NCI-H2081 treated with DMSO at 0.1 percent for 48 hours (cell line): ENCODE data around the gene IKBIP.
"Not testable (repeated sequence)": the region's sequence is repeated elsewhere in the genome, so short reads cannot be mapped to it uniquely, and the experiment has no call there.

Source experiments
- DNase-seq: peaks from one replicate; lab custom pipeline; 2025; lab: John Stamatoyannopoulos, UW

IKBIP gene

GRCh38 chr12:98644712-98645571 is at the start of gene IKBIP, which contains the start of gene APAF1:
Gene IKBIP (minus strand): TSS chr12:98644788. CDS start chr12:98644701, 87 bp downstream.
Gene APAF1 (plus strand): TSS chr12:98645290. CDS start chr12:98648360, 3,070 bp downstream.
- peak; percentile 84 for DNase-seq

- no peak for DNase-seq
These were observed 46.8 kb upstream of the IKBIP start for GRCh38 chr12:98691351-98691750.

DNA sequence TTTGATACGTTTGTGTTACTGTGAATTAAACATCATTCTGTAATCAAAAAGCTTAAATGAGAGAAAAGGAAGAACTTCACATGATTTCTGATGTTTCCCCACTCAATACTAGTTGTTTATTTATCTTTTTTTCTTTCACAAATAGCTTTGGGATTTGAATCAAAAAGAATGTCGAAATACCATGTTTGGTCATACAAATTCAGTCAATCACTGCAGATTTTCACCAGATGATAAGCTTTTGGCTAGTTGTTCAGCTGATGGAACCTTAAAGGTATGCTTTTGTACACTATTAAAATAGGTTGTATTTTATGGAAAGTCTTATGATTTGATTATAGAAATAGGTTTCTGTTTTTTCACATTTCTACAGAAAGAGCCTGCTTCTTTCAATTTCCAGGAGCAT is 42.0 kb upstream of the IKBIP start:
- no peak for DNase-seq

GRCh38 chr12:98684199-98684598 is 39.6 kb upstream of the IKBIP start:
- DNase-seq: no peak

DNA sequence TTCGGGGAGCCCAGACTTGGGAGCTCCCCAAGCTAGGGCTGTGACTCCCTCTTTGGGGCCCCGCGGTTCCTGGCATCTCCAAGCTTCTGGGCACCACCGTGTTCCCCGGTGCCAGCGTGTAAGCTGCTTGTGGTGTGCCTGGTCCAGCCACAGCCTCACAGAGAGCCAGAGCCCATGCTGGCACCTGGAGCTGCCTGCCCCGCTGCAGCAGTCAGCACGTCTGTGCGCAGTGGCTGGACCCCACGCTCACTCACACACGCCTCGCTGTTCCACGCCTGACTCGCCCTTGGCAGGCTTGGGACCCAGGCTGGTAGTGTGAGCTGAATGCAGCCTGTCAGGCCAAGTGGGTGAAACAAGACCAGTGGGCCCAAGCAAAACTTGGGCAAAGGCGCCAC is 35.0 kb upstream of the IKBIP start:
- DNase-seq: no peak

DNA sequence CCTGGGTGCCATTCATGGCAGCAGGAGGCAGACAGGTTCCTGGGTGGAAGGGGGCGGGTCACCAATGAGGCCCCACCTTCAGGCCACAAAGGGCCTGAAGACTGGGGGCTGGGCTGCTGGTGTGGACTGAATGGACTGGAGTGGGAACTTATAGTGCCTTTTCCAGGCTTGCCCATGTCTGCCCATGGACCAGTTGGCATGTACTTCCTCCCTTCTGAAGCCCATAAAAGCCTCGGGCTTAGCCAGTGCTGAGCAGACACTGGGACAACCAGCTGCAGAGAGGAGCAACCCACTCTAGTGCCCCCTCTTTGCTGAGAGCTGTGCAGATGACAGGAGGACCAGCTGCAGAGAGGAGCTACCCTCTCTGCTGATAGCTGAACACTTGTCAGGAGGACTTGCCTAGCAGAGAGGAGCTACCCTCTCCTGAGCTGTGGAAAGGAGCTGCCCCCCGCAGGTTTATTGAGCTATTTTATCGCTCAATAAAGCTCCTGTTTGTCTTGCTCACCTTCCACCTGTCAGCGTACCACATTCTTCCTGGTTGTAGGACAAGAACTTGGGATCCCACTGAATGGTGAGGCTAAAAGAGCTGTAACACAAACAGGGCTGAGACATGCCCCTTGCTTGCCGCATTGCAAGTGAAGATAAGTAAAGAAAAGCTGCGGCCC is 34.5 kb upstream of the IKBIP start:
- no peak for DNase-seq

- DNase-seq: no peak
These were observed 33.8 kb upstream of the IKBIP start for GRCh38 chr12:98678236-98678945.

DNA sequence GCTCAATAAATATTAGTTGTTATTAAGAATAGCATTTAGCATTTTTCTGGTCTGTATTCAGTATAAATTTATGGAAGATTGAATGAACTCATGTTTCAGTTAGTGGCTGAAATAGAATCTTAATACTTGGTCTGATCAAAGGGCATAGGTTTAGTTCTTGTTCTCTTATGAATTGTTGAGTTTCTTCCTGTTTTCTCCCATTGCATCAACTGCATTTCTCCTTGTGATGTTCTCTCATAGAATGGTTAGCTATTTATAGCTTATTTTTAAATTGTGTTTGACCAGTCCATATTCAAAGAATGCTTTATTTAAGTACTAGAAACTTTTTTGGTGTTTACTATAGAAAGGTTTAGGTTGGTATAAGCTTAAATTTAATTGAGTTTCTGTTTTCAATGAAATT is 30.3 kb upstream of the IKBIP start:
- no peak for DNase-seq

- DNase-seq: no peak
These were observed 26.9 kb upstream of the IKBIP start for GRCh38 chr12:98671459-98671858.

DNA sequence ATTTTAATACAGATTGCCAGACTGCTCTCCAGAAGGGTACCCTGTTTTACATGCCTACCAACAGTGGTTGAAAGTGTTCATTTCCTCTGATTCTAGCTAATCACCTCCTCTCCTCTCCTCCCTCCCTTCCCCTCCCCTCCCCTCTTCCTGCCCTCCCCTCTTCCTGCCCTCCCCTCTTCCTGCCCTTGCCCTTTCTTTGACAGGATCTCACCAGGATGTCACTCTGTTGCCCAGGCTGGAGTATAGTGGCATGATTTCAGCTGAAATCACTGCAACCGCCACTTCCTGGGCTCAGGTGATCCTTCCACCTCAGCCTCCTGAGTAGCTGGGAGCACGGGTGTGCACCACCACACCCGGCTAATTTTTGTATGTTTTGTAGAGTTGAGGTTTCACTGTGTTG is 25.2 kb upstream of the IKBIP start:
- DNase-seq: no peak

GRCh38 chr12:98660521-98660920 is 15.9 kb upstream of the IKBIP start:
- DNase-seq: no peak

- DNase-seq: no peak
These were observed 11.9 kb upstream of the IKBIP start for GRCh38 chr12:98656289-98657101.

DNA sequence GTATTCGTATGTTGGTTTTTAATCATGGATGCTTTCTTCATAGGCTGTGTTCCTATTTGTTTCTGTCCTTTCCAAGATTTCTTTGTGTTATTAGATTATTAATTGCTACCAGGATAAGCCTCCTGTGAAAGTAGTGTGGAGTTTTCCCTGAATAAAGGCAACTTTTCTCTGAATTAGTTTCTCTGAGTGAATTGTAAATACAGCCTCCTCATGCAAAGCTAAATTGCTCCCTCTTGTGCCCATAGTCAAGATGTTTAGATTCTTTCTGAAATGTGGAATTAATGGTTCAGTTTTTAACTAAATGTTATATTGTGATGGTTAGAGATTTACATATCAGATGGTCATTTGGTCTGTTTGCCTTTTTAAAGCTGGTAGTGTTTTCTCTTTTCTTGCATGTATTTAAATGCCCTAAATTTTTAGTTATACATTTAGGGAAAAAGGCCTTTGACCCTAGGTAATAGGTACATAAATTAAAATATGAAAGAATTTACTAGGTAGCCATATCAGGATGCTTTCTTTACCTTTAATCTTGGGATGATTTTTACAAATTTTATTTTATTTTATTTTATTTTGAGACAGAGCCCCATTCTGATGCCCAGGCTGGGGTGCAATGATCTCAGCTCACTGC is 9.4 kb upstream of the IKBIP start:
- no peak for DNase-seq

DNA sequence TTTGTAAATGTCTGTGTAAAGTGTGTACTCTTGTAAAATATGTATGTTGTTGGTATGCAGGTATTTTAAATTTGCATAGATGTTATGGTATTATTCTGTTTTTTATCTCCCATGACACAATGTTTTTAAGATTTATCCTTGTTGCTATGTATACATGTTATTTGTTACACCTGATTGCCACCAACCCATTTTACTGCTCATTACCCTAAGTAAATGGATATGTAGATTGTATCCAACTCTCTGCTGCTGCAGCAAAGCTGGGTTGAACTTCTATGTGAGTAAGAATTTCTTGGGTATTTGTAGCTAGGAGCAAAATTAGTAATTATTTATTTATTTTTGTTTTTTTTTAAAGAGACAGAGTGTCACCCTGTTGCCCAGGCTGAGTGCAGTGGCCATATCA is 6.7 kb upstream of the IKBIP start:
- DNase-seq: no peak

DNA sequence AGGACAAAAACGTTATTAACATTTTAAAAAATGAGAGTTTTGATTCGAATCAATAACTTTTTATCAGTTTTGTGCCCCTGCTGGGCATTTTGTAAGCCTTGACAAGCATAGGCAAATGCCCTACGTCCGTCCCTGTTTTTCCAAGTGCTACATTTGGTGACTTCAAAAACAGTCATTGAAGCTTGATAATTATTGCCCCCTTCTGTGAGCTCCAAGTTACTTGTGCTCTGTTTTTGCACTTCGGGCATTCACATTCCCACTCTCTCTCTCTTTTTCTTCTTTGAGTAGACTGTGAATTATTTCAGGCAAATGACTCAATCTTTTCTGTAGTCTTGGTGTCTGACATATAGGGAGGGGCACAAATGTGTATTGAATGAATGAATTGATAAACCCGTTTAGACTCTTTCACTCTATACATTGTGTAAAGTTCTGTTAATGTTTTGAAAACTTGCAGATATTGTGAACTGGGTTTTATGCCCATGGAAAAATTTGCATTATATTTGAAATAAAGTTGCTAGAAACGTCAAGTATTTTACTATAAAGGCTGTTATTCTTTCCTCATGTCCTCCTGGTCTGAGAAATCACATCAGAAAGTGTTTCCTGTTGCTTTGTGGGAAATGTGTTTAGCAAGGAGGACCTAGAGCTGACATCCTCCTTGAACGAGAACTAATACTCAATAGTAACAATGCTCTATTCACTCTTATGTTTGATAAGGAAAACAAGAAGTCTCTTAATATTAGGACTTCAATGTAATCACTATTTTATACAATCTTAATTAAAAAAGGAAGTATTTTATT is 1.9 kb upstream of the IKBIP start:
- no peak for DNase-seq

- no peak for DNase-seq
These were observed 1.0 kb upstream of the IKBIP start for GRCh38 chr12:98645572-98646067.

DNA sequence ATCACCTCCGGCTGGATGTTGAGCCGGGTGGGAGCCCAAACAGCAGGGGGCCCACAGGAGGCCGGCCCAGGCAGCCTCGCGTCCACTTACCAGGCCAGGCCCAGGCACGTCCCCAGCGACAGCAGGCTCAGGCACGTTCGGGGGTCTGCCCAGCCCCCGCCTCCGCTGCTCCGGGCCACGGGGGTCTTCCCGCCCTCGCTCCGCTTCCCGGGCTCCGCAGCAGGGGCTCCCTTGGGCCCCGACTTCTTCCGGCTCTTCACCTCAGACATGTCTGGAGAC is 216 bp downstream of the IKBIP start:
- DNase-seq: no peak

GRCh38 chr12:98642801-98643200 is 1.8 kb downstream of the IKBIP start:
- DNase-seq: not testable (repeated sequence)

DNA sequence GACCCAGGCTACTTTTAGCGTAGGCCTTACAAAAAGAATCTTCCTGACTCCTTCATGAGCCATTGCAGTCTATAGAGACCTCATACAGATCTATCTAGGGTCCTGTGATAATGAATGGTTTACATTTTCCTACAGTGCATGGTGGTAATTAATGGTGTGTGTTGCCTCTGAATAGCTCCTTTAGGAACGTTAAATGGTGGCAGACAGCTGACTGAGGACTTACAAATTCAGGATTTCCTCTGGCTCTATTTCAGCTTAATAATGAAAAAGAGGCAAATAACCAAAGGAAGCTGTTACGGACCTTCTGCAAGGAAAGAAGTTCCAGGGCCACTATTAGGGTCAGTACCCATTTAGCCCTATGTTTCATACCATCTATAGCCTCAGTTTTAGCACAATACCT is 5.1 kb downstream of the IKBIP start:
- no peak for DNase-seq

DNA sequence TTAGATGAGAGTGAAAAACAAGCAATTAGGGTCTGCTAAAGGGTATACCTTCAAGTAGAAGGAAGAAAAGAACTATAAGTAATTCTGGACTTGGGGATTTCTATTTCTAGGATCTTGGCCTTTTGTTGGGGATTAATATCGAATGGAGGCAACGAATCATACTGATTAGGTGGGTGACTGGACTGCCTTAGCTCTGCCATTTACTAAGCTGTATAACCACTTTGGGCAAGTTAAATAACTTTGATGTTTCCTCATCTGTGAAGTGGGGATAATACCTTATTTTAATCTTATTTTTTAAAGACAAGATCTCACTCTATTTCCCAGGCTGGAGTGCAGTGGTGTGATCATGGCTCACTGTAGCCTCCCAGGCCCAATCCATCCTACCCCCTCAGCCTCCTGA is 6.6 kb downstream of the IKBIP start:
- DNase-seq: no peak

DNA sequence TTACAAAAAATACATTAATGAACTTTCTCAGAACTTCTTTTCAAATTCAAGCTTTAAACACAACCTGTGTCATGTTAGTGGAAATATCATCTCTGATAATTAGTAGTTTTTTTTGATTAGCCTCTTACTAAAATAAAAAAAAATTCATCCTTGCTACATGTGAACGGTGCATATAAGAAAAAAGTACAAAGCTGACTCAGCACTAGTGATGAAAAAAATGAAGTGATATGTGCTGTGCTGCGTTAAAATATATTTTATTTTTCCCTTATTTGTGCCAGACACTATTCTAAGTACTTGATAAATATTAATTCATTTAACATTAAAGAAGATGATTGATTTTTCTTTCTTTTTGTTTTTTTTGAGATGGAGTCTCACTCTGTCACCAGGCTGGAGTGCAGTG is 7.5 kb downstream of the IKBIP start:
- no peak for DNase-seq
